H1 (cell line): Measurements from ENCODE around the gene GCK.

Experiments
- ASH2L ChIP-seq: fragments of 200-600, 300-600 bp; sonication (generic); IDR thresholded peaks from one replicate; pipeline ENCODE4 v1.7.1; 2017; ENCODE audit warnings: low read length
- EGR1 ChIP-seq: IDR thresholded peaks from 2 replicates; pipeline ENCODE4 v1.6.1; 2011; ENCODE audit warnings: low read depth, low read length, borderline replicate concordance
- EP300 ChIP-seq, 2 experiments: IDR thresholded peaks; 1 replicate in 1 of 2; 2 replicates in 1 of 2; pipeline ENCODE4 v1.6.1; 2011 to 2012; ENCODE audit warnings: low read depth in 2 of 2, low read length in 2 of 2, mild to moderate bottlenecking in 2 of 2, borderline replicate concordance in 1 of 2, inconsistent platforms in 1 of 2, moderate library complexity in 1 of 2
- EZH2 ChIP-seq: fragments of 200-600 bp; sonication (generic); IDR thresholded peaks from 2 replicates; pipeline ENCODE4 v1.7.1; 2012; ENCODE audit warnings: low read depth, mild to moderate bottlenecking, moderate library complexity, low read length, inconsistent platforms; ENCODE audit not compliant: severe bottlenecking
- RFX5 ChIP-seq: IDR thresholded peaks from 2 replicates; pipeline ENCODE4 v1.6.1; 2011; ENCODE audit warnings: low read depth, low read length, improper control_type of control experiment, borderline replicate concordance
- TF ChIP-seq, protein P1 (sequence below), 3 experiments: IDR thresholded peaks; 1 replicate in 2 of 3; 2 replicates in 1 of 3; pipeline versions ENCODE4 v1.5.1 to v1.6.1; 2011; ENCODE audit warnings: low read length in 3 of 3, mild to moderate bottlenecking in 3 of 3, inconsistent platforms in 2 of 3, low read depth in 1 of 3, moderate library complexity in 1 of 3; ENCODE audit not compliant: insufficient read depth in 1 of 3; ENCODE audit errors: control extremely low read depth in 1 of 3

DNA sequence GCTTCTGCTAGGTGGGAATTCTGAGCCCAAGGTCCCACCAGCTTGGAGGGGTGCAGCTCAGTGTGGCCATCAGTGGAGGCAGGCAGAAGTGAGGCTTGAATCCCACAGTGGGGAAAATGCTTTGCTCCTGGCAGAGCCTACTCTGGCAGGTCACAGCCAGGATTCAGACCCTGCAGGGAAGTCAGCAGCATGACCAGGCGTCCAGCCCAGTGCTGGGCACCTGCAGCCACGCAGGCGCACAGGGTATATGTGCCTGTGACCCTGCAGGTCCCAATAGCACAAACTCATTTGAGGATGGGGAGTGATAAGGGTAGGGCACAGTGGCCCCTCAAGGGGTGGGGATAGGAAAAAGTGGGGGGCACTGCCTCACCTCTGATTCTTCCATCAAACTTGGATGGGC, 93.5 kb downstream of the GCK start:
- no peak for TF ChIP-seq EZH2
- TF ChIP-seq EGR1 = no peak
- TF ChIP-seq, protein P1, sequence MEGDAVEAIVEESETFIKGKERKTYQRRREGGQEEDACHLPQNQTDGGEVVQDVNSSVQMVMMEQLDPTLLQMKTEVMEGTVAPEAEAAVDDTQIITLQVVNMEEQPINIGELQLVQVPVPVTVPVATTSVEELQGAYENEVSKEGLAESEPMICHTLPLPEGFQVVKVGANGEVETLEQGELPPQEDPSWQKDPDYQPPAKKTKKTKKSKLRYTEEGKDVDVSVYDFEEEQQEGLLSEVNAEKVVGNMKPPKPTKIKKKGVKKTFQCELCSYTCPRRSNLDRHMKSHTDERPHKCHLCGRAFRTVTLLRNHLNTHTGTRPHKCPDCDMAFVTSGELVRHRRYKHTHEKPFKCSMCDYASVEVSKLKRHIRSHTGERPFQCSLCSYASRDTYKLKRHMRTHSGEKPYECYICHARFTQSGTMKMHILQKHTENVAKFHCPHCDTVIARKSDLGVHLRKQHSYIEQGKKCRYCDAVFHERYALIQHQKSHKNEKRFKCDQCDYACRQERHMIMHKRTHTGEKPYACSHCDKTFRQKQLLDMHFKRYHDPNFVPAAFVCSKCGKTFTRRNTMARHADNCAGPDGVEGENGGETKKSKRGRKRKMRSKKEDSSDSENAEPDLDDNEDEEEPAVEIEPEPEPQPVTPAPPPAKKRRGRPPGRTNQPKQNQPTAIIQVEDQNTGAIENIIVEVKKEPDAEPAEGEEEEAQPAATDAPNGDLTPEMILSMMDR (IDR thresholded peaks at IDR 0.05; ENCODE audit: control extremely low read depth in 1 of 3, insufficient read depth in 1 of 3, low read depth in 1 of 3, low read length in 3 of 3) = no peak
- TF ChIP-seq ASH2L = no peak
- TF ChIP-seq EP300 (IDR thresholded peaks at IDR 0.05; ENCODE audit: borderline replicate concordance in 1 of 2, low read depth in 2 of 2, low read length in 2 of 2) = no peak
- TF ChIP-seq RFX5 = no peak
